Fibroblast of skin of left quadriceps (primary cell): Measurements from ENCODE around the gene NRAP.
A peak's percentile ranks its signal among the peaks of the same experiment; 100 is the strongest.

Experiments used
- DNase-seq, 2 experiments: peaks; one replicate each; pipeline ENCODE4 v3.0.0-alpha.2; 2013; ENCODE audit warnings: low read depth in 2 of 2

NRAP gene

DNA sequence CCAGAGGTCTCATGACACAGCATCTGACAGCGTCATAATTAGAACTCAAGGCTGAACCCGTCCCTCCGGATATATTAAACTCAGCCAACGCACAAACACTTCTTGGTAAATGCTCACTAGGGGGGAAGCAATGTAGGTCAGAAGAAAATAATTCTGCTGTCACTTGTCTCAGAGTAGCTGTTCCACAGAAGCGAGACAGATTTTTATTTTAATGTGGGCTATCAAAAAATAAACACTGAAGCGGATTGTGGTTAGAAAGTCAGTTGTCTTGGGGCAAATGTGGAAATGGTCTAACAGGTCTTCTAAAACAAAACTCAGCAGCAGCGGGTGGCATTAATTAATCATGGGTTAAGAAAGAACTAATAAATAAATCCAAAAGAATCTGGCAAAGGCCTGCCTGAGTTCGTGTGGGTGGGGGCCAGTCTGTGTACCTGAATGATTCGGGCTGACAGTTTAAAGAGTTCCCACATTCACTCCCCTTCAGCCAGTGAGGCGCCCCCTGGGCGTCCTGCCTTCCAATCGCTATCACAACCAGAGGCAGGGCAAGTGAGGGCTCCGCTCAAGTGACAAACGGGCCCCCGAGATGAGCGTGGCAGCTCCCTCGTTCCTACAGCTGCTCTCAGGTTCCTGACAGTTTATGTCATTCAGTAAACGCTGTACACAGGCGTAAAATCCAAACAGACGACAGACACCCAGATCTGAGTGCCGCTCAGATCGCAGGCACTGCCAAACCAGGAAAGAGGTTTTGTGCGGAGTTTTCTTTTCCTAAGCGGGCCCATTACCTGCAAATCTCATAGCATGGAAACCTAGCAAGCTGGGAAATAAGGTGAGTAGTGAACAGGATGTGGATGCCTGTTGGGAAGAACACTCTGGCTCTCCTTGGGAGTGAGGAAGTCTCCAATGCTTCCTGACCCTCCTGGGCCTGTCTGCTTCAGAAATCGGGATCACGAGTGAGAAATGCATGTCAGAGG, 52.9 kb downstream of the NRAP start:
- no peak for DNase-seq

DNA sequence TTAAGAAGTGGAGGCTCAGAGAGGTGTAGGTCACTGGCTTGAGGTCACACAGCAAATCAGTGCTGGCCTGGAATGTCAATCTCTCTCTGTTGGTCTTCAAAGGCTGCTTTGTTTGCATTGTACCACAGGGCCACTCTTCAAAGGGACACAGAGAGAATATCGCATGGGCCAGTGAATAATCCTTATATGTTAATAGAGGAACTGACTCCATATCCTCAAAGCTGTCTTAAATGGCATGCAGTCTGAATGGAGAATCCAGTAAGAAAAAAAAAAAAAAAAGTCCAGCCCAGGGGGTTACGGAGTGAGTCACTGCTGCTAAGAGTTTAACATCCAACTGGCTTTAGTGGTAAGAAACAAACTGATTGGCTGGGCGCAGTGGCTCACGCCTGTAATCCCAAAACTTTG, 54.1 kb downstream of the NRAP start:
- peak in 1 of 2 experiments; percentile 1 for DNase-seq

DNA sequence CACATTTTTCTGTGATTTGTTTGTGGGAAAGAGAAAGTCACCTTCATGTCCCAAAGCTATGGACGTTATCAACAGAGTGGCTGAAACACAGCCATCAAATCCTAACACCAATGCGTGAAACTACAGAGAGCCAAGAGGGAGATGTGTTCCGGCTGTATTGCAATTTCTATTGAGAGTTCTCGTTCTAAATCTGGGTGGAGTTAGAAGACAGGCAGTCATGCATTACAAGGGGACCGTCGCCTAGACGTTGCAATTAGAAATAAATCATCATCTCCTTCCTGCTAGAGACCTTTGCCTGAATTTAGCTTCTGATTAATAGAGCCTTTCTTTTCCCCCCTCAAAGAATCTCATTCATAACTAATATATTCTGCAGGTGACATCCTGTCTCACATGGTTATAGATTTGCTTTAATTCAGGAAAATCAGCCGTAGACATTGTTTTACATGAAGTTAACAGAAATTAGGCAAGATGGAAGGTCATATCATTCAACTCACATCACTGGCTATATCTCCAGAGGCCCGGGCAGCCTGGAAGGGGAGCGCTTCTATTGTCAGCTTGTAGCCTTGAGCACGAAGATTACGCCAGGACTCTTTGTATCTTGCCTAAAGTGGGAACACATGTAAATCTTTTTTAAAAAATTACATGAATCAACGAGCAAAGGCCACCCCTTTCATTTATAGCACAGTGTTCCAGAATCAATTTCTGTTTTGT, 58.4 kb downstream of the NRAP start:
- no peak for DNase-seq

DNA sequence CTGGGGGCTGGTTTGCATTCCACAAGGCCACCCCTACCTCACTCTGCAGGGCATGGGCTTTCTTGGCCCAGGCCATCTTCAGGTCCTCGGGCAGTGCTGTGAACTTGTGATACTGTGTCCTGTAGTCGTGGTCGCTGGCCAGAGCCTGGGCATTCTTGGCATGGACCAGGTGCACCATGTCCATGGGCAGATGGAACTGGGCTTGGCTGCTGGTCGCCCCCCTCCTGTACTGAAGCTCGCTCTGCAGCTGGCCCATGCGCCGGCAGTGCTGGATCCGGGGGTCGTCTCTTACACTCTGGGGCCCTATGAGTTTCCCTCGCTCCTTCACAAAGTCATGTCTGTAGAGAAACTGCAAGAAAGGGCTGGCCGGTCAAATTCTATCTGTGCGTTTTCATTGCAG, 59.3 kb downstream of the NRAP start:
- no peak for DNase-seq

DNA sequence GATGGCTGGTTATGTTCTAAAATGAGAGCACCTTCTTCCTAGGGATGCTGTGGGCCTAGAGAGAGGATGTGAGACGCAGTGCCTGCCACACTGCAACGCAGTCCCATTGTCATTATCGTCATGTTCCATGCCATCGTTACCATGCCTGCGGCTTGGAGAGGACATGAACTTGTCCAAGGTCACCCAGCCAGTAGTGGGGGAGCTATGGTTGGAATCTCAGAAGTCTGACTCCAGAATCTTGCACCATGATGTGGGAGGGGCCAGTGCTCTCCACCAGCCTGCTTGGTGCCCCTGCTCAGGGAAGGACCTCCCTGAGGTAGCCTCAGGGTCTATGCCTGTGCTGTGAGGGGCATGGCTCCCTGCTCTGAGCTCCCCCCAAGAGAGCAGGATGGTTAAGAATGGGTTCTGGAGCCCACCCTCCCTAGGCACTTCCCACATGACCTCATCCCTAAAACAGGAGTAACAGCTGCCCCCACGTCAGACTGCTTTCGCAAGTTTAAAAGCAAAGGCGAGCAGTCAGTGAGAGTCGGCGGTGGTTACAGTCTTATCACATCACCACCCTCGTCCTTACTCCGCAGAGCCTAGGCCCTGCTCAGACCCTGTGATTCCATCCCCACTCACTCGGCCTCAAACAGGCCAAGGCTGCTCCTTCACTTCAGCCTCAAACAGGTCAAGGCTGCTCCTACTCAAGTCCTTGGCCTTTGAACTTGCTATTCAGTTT, 60.6 kb downstream of the NRAP start:
- DNase-seq, result no peak

DNA sequence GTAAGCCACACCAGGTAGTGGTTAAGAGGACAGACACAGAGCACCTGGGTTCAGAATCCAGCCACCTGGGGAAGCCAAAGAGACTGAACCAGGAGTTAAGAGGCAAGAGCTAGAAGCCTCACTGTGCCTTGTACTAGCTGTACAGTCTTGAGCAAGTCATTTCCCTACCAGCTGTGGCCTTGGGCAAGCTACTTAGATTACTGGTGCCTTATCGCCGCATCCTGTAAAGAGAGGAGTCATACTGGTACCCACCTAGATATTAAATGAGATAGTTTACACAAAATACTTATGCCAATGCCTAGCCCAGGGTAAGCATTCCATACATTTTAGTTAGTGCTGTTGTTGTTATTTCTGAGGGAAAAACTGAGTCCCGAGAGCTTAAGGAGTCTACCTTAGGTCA, 63.3 kb downstream of the NRAP start:
- DNase-seq, result no peak

DNA sequence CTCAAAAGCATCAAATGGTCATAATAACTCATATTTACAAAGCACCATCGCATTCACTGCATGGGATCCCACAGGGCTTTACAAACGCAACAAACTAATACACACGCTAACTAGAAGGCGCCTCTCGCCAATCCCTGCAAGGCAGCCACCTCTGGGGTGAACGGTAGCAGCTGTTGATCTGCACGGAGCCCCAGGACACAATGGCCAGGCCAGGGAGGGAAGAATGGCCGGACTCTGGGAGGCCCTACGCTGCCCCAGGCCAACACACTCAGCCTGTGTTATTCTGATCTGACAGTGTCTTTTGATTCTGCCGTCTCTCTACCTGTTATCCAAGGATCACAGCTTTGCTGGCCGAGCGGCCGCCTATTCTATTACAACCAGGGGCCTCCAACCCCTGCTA, 69.2 kb downstream of the NRAP start:
- DNase-seq, result no peak

DNA sequence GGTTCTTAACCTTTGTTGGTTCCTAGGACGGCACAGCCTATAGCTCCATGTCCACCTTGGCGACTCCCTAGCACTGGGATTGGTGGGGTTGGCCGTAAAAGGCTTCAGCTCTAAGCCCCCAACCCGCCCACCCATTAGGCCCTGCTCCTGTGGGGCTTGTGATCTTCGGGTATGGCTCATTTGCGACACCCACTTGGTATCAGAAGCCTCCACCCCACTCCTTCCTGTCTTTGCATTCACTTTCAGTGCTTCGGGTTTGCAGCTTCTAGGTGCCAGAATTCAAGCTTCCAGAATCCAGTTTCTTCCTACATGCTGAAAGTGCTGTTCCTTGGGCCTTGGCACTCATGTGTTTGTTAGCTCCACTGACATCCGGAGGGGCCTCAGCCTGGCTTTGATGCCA, 71.5 kb downstream of the NRAP start:
- no peak for DNase-seq

DNA sequence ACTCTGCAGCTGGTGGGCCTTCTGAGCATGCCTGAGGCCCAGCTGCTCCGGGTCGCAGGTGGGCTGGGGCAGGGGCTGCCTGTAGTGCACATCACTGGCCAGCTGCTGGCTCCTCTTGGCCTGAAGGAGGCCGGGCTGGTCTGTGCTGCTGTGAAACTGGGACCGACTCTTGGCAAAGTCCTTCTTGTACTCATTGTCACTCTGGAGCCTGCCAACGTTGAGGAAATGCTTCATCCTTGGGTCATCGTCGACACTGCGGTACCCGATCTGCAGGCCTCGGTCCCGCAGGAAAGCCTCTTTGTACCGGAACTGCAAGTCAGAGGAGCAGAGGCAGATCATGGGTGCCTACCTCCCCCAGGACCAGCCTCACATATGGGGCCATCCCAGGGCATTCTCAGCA, 73.3 kb downstream of the NRAP start:
- no peak for DNase-seq

DNA sequence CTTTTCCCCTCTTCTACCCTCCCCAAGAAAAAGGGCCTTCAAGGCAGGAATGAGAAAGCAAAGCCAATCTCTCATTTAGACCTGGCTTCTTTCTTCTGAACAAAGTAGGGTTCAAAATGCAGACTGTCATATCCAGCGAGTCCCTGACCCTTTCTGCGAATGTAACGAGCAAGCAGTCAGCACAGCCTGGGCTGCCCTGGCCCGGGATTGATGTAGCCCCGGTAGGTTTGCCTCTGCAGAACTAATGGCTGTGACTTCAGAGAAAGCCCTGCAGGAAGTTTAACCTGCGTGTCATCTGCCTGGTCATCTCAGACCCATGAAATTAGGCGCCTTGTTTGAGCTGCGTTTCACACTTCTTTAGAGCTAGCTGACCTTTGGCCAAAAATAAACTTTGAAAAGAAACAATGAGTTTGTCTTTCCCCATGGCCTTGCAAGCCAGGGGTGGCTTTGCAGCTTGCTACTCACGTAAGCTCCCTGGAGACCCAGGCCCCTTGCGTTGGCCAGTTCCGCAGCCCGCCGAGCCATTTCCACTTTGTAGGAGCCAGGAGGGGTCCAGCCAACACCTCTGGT, 74.6 kb downstream of the NRAP start:
- DNase-seq, result no peak

DNA sequence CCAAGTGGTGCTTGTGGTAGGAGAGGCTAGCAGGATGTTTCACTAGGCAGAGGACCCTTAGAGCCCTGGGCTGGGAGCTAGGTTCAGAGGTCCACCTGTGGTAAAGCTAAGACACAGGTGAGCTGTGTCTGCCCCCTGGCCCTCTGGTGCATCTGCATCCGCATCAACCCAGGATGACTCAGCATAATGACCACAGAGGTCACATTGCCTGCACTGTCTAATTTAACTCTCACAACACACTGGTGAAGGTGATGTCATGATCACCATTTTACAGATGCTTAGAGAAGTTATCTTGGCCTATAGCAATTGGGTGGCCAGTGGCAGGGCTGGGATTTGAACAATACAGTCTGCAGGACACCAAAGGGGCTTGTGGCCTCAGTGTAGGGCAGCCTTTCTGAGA, 77.9 kb downstream of the NRAP start:
- no peak for DNase-seq

DNA sequence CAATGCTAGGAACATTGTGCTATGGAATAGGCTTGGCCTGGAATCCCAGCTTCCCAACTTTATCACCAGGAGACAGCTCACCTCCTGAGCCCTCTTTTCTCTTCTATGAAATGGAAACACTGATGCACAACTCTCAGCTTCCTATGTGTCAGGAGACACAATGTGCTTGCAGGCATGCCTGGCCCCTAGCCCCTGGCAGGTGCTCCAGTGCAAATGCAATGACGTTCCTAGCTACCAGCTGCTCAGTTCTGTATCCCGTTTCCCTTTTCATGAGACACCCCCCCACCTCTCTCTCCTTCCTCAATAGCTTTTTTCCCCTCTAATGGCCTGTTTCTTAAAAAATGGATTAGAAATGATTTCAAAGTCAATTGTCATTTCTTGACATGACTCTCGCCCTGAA, 80.3 kb downstream of the NRAP start:
- DNase-seq, result no peak

DNA sequence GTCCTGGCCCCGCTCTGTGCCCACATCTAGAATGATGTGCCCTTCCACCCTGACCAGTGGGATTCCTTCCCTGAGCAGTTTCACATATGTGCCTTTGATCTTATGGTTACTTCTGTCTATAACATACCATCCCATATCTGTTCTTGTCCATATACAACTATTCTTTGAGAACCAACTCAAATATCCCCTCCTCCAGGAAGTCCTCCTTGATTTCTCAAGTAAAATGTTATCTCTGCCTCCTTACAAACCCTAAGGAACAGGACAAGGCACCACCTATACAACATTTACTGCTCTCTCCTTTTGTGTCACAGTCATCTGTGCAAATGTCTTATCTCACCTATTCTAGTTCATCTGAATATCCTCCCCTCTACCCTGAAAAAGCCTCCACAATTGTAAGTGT, 82.7 kb downstream of the NRAP start:
- no peak for DNase-seq

DNA sequence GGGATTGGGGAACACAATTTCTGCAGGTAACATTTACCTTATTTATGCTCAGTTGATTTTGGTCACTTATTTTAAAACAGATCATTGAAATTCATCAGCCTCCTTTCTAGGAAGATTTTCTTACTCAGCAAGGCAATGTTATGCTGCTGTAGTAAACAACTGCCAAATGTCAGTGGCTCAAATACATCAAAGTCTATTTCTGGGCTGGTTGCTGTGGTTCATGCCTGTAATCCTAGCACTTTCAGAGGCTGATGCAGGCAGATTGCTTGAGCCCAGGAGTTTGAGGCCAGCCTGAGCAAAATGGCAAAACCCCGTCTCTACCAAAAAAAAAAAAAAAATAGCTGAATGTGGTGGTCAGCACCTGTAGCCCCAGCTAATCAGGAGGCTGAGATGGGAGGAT, 85.1 kb downstream of the NRAP start:
- DNase-seq, result no peak

DNA sequence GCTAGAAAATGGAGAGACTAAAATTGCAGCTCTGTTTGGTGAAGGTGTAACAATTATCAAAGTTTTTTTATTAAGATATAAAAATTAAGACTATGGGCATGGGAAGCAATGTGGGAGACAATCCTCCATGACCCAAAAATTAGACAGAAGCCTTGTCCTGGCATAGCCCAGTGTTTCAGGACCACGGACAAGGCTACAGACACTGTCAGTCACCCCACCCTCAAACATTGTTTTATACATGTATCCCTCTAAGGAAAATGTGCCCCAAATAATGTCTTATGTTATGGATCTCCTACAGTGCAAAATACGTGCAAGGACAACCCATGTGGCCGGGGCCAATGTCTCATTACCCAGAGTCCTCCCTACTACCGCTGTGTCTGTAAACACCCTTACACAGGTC, 87.0 kb downstream of the NRAP start:
- no peak for DNase-seq

DNA sequence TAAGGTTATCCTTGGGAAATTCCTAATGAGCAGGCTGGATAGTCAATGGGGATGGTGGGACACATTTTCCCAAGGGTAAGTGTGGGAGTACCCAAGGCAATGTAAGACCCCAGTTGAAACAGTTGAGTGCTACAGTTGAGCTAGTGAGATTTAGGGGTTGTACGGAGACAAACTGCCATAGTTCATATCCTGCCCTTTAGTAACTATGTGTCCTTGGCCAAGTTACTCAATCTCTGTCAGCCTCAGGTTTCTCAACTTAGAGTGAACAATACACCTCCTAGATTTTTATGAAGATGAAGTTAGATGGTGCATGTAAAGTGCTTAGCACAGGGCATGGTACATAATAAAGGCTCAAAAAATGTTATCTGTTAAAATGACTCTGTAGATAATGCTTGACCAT, 90.5 kb downstream of the NRAP start:
- no peak for DNase-seq

DNA sequence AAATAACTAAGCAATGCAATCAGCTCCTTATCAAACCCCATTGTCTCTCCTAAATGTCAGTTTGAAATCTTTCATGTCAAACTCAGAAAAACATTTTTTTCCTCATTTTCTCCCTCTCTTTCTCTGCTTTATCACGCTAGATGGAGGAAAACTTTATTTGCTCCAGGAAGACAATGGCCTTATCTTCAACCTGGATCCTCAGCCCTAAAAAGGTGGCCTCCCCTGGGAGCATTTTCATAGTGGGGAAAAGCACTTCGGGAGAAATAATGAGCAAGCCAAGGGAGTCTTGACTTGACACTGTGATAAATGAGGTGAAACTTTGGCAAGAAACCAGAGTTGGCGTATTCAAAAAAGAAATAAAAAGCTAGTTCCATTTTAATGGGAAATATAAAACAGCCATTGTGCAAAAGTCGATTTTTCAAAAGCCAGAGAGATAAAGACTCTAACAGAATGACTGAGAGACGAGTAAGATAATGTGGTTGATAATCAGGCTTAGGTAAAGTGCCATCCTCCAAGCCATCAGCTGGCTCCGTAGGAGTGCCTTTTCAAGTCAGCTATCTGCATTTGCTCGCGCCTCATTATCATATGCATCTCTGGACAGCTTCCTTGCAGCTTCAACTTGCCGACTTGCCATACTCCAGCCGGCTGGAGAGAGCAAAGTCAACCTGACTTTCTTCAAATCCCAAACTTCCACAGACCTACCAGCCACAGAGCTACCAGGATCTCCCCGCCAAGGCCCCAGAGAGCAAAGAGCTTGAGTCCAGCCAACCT, 91.1 kb downstream of the NRAP start:
- no peak for DNase-seq

DNA sequence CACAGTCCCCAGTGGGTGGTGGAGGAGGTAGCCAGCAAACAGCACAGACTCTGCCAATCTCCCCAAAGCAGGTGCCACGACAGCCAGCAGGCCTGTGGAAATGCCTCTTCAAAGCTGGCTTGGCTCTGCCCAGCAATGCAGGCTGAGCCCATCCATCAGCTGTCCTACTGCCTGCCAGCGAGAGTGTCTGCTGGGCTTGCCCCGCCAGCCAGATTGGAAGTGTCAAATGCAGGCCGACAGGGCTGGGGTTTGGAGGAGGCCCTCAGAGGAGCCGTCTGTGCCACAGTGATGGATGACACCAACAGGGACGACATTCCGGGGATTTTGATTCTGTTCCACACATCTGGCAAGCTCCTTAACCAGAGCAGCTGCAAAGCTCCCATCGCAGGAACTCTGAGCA, 94.3 kb downstream of the NRAP start:
- no peak for DNase-seq

DNA sequence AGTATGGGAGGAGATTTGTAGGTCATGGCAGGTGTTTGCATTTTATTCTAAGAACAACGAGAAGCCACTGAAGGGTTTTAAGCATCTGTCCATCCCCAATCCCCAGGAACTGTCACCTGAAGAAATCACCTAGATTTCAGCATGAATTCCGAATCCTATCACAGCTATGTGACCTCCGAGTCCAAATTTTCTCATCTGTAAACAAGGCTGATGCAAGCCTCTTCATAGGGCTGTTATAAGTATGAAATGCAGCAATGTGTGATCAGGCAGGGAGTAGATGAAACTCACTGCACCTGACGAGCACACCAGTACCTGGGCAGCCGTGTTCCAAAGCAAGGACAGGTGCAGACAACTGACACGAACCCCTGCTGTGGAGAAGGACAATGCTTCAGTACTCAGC, 97.0 kb downstream of the NRAP start:
- no peak for DNase-seq

DNA sequence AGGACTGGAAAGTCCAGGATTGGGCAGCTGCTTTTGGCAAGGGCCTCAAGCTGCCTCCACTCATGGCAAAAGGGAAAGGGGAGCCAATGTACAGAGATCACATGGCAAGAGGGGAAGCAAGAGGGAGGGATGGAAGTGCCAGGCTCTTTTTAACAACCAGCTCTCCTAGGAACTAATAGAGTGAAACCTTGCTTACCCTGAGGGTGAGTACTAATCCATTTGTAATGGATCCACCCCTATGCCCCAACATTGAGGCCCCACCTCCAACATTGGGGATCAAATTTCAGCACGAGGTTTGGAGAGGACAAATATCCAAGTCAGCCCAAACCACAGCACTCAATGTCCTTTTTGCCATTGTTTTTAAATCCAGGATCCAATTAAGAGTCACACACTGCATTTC, 98.5 kb downstream of the NRAP start:
- DNase-seq, result no peak

DNA sequence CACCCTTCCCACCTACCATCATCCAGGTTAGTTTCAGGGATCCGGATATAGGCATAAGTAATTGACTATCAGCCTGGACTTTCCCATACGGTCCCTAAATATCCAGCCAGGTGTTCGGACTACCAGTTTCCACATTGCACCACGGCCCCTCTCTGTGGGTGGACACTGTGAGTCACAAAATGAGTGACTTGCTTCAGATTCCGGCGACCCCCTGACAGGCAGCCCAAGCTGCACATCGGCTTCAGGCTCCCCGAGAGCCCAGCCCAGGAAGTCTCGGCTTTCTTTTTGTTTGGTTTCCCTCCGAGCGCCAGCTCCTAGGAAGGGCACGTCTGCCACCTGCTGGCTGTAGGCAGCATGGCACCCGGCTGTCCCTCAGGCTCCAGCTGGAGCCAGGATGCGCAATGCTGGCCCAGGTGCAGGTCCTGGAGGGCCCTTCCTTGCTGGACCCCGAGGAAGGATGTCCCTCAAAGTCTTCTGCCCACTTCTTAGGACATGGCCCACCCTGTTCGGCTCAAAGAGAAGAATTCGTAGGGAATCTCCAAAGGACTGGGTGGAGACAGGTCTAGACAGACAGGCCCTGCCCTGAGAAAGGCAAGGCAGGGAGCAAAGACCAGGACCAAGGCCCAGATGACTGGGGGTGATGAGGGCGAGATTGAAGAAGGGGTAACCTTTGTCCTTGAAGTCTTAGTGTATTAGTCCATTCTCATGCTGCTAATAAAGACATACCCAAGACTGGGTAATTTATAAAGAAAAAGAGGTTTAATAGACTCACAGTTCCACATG, 100.3 kb downstream of the NRAP start:
- peak; percentile 30 to 35 for DNase-seq
